GM18499 (cell line): ENCODE data around the gene LDB1.

Source experiments
- ATAC-seq: cut with Tn5 transposase; IDR thresholded peaks from one replicate; pipeline ENCODE4 v1.9.1; 2021; ENCODE audit warnings: moderate number of reproducible peaks; ENCODE audit not compliant: insufficient read depth, unreplicated experiment

The LDB1 gene

GRCh38 chr10:102139281-102140110 is 19.3 kb upstream of the LDB1 start:
- ATAC-seq, result no peak

GRCh38 chr10:102135956-102136526 is 15.9 kb upstream of the LDB1 start:
- ATAC-seq, result no peak

- no peak for ATAC-seq
Observed at GRCh38 chr10:102134416-102134815, 14.2 kb upstream of the LDB1 start.

- ATAC-seq, result no peak
Observed at GRCh38 chr10:102133373-102134195, 13.4 kb upstream of the LDB1 start.

- peak; percentile 92 for ATAC-seq
Observed at GRCh38 chr10:102132563-102133372, 12.6 kb upstream of the LDB1 start, which contains the start of gene PPRC1. PPRC1 (plus strand) TSS chr10:102133040; CDS start chr10:102133069, 29 bp downstream.

GRCh38 chr10:102132193-102132562 is 12.0 kb upstream of the LDB1 start:
- ATAC-seq, result no peak

GRCh38 chr10:102131286-102132170 is 11.4 kb upstream of the LDB1 start:
- ATAC-seq, result no peak

- no peak for ATAC-seq
Observed at GRCh38 chr10:102123223-102123622, 3.1 kb upstream of the LDB1 start.

- no peak for ATAC-seq
Observed at GRCh38 chr10:102122450-102122849, 2.3 kb upstream of the LDB1 start.

- no peak for ATAC-seq
Observed at GRCh38 chr10:102121739-102122372, 1.7 kb upstream of the LDB1 start.

- no peak for ATAC-seq
Observed at GRCh38 chr10:102120991-102121738, 997 bp upstream of the LDB1 start.

- no peak for ATAC-seq
Observed at GRCh38 chr10:102119417-102120141, 589 bp downstream of the LDB1 start.

GRCh38 chr10:102118867-102119266 is 1.3 kb downstream of the LDB1 start:
- no peak for ATAC-seq

- ATAC-seq, result no peak
Observed at GRCh38 chr10:102117391-102118159, 2.6 kb downstream of the LDB1 start.

GRCh38 chr10:102116656-102117055 is 3.5 kb downstream of the LDB1 start:
- no peak for ATAC-seq

GRCh38 chr10:102115775-102116174 is 4.4 kb downstream of the LDB1 start:
- ATAC-seq, result no peak
